Lung (tissue), 12 donors: ENCODE results near the gene SNTB2. TPM values are rescaled to one million over a fixed set of nuclear protein-coding genes. Genes with fewer than 3 reads are reported as not detected.
"Not testable (repeated sequence)": the region's sequence is repeated elsewhere in the genome, so short reads cannot be mapped to it uniquely, and the experiment has no call there.

Experiments used
- ATAC-seq: fragments of 200-7000 bp; cut with Tn5 transposase; one replicate; pipeline ENCODE4 v1.9.1; 2020; ENCODE audit warnings: moderate number of reproducible peaks; ENCODE audit not compliant: insufficient read depth, low FRiP score
- DNase-seq, 3 donors: peaks; one replicate each; pipeline ENCODE4 v3.0.0-alpha.2; 2013 to 2017
- H3K27ac ChIP-seq, 2 donors: one replicate each; pipeline ENCODE4 v1.5.1; 2013; ENCODE audit warnings: mild to moderate bottlenecking in 2 of 2, moderate library complexity in 2 of 2, control low read depth in 1 of 2, inconsistent platforms in 1 of 2, low read depth in 1 of 2, low read length in 1 of 2
- H3K27me3 ChIP-seq, 3 donors: one replicate each; pipeline ENCODE4 v1.5.1; 2013; ENCODE audit warnings: low read length in 2 of 3; ENCODE audit not compliant: control insufficient read depth in 3 of 3, insufficient read depth in 3 of 3
- H3K36me3 ChIP-seq, 4 donors: one replicate each; pipeline ENCODE4 v1.5.1; 2013; ENCODE audit warnings: low read length in 4 of 4, mild to moderate bottlenecking in 1 of 4, moderate library complexity in 1 of 4; ENCODE audit not compliant: control insufficient read depth in 4 of 4, insufficient read depth in 4 of 4
- H3K4me1 ChIP-seq, 5 donors: one replicate each; pipeline ENCODE4 v1.5.1; 2013; ENCODE audit warnings: low read length in 5 of 5, mild to moderate bottlenecking in 2 of 5, moderate library complexity in 1 of 5; ENCODE audit not compliant: control insufficient read depth in 5 of 5, insufficient read depth in 5 of 5
- H3K4me3 ChIP-seq: one replicate; pipeline ENCODE4 v1.5.1; 2013; ENCODE audit warnings: mild to moderate bottlenecking, control low read depth, moderate library complexity
- H3K9ac ChIP-seq, 2 donors: one replicate each; pipeline ENCODE4 v1.5.1; 2013; ENCODE audit warnings: low read length in 2 of 2, control low read depth in 1 of 2; ENCODE audit not compliant: insufficient read depth in 1 of 2
- H3K9me3 ChIP-seq, 4 donors: one replicate each; pipeline ENCODE4 v1.5.1; 2013; ENCODE audit warnings: low read length in 3 of 4, mild to moderate bottlenecking in 1 of 4, moderate library complexity in 1 of 4; ENCODE audit not compliant: control insufficient read depth in 4 of 4, insufficient read depth in 3 of 4
- CTCF ChIP-seq: IDR thresholded peaks from 2 replicates; pipeline ENCODE4 v1.5.1; 2012; ENCODE audit warnings: mild to moderate bottlenecking; ENCODE audit errors: control extremely low read depth, extremely low read depth
- WGBS, 2 donors: extraction: QIAGEN DNeasy Blood & Tissue Kit; methylation state at CpG; one replicate each; pipeline ENCODE4 v1.1.7; 2013; 5-methylcytosine and 5-hydroxymethylcytosine counted together
- polyA plus RNA-seq, 2 donors: library from polyadenylated mRNA; stranded (reverse); fragments of 200-250 nt; gene quantifications; one replicate each; pipeline ENCODE4 v1.2.1, GENCODE V29; 2013
- total RNA-seq, 2 donors: library from RNA; depleted of rRNA in 1 of 2; stranded (reverse); fragments of >200 nt in 1 of 2; gene quantifications; one replicate each; pipeline ENCODE4 v1.2.1, GENCODE V29; 2014 to 2021
- donor health status: control.
- donor health status: control.
- donor health status: Bipolar disorder and iron deficiency.
- donor health status: healthy.
- donor health status: DM: yes; HTN: yes; CAD: no.

SNTB2 gene
- total and polyA plus RNA-seq, 4 donors: 4.5 to 42.8 (median 19.1) TPM

DNA sequence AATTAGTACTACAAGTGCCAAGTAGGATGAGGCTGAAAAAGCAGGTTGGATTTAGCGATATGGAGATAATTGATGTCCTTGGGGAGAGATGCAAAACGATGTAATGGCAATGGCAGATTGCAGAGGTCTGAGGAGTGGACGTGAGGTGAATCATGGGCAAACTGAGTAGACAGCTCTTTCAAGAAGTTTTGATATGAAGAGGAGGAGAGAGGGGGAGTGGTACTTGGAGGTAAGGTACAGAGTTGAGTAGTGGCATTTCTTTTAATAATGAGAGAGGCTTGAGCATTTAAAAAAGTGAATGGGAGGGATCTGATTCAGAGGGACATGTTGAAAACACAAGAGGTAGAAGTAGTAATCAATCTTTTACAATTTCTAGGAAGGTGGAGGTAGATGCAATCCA is 106.4 kb downstream of the SNTB2 start:
- no peak for TF ChIP-seq CTCF
- Histone ChIP-seq H3K27ac (no peak overlapping the region), H3K9me3 (no peaks in the 10 kb centered on the region), H3K27me3 (no peaks in the 10 kb centered on the region), H3K4me3 (no peak overlapping the region), H3K4me1 (no peaks in the 10 kb centered on the region), H3K9ac (no peak overlapping the region), H3K36me3 (peaks cover 0 to 3% (median 3%) of the 10 kb centered on the region in 4 donors)
- ATAC-seq (no peak), DNase-seq (no peak)
- WGBS, 2 donors: 78 to 80% methylated on average over 3 of the region's 3 CpGs

GRCh38 chr16:69294051-69294450 is 107.1 kb downstream of the SNTB2 start:
- DNase-seq: no peak
- Histone ChIP-seq H3K4me1 (no peaks in the 10 kb centered on the region), H3K9ac (no peak overlapping the region), H3K27ac (no peak overlapping the region), H3K9me3 (no peaks in the 10 kb centered on the region), H3K4me3 (no peak overlapping the region), H3K27me3 (no peaks in the 10 kb centered on the region), H3K36me3 (peaks cover 0 to 3% (median 3%) of the 10 kb centered on the region in 4 donors)
- no peak for TF ChIP-seq CTCF
- 98 to 100% methylated on average over 1 of the region's 1 CpG for WGBS, 2 donors
- ATAC-seq: no peak

DNA sequence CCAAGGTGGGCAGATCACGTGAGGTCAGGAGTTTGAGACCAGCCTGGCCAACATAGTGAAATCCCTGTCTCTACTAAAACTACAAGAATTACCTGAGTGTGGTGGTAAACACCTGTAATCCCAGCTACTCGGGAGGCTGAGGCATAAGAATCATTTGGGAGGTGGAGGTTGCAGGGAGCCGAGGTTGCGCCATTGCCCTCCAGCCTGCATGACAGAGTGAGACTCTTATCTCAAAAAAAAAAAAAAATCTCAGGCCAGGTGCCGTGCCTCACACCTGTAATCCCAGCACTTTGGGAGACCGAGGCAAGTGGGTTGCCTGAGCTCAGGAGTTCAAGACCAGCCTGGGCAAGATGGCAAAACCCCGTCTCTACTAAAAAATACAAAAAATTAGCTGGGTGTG is 109.8 kb downstream of the SNTB2 start:
- DNase-seq, H3K4me1 ChIP-seq, H3K27me3 ChIP-seq, ATAC-seq, H3K27ac ChIP-seq, H3K9me3 ChIP-seq, H3K9ac ChIP-seq, H3K4me3 ChIP-seq: not testable (repeated sequence)
- peaks cover 5 to 14% (median 10%) of the 10 kb centered on the region in 4 donors for H3K36me3 ChIP-seq
- WGBS, 2 donors: 95 to 98% methylated on average over 7 of the region's 7 CpGs

- H3K9ac ChIP-seq: no peak overlapping the region
- H3K27me3 ChIP-seq: no peaks in the 10 kb centered on the region
- no peaks in the 10 kb centered on the region for H3K4me1 ChIP-seq
- ATAC-seq: no peak
- no peaks in the 10 kb centered on the region for H3K9me3 ChIP-seq
- 96 to 98% methylated on average over 4 of the region's 4 CpGs for WGBS, 2 donors
- peaks cover 8 to 19% (median 13%) of the 10 kb centered on the region in 4 donors for H3K36me3 ChIP-seq
- H3K27ac ChIP-seq: no peak overlapping the region
- DNase-seq: no peak
- H3K4me3 ChIP-seq: no peak overlapping the region
- no peak for TF ChIP-seq CTCF
Observed at GRCh38 chr16:69298261-69298660, 111.3 kb downstream of the SNTB2 start.
